Testis (tissue), 3 donors: Measurements from ENCODE around the gene VSIG2. TPM values are rescaled to one million over a fixed set of nuclear protein-coding genes. Genes with fewer than 3 reads are reported as not detected.

ENCODE experiments used
- DNase-seq: peaks from one replicate; pipeline ENCODE4 v3.0.0-alpha.2; 2019
- H3K27ac ChIP-seq, 2 donors: fragments of 200-600 bp; sonication (generic); one replicate each; pipeline ENCODE4 v1.5.1; 2019
- H3K27me3 ChIP-seq: fragments of 200-600 bp; sonication (generic); one replicate; pipeline ENCODE4 v1.5.1; 2019
- H3K36me3 ChIP-seq: fragments of 200-600 bp; sonication (generic); one replicate; pipeline ENCODE4 v1.5.1; 2017; ENCODE audit warnings: low read depth; ENCODE audit errors: missing control alignments
- H3K4me1 ChIP-seq: fragments of 200-600 bp; sonication (generic); one replicate; pipeline ENCODE4 v1.5.1; 2019
- H3K4me3 ChIP-seq, 2 donors: fragments of 200-600 bp; sonication (generic); one replicate each; pipeline ENCODE4 v1.5.1; 2017 to 2019
- H3K9me3 ChIP-seq: fragments of 200-600 bp; sonication (generic); one replicate; pipeline ENCODE4 v1.5.1; 2017
- CTCF ChIP-seq, 3 experiments: fragments of 450-650 bp in 2 of 3; fragments of 200-600 bp in 1 of 3; sonication (generic) in 1 of 3; IDR thresholded peaks; one replicate each; pipeline ENCODE4 v1.5.1; 2016 to 2019; ENCODE audit warnings: antibody characterized with exemption in 3 of 3, mild to moderate bottlenecking in 2 of 3, moderate library complexity in 1 of 3
- POLR2A ChIP-seq: fragments of 450-650 bp; IDR thresholded peaks from one replicate; pipeline ENCODE4 v1.6.1; 2017; ENCODE audit warnings: antibody characterized with exemption, mild to moderate bottlenecking, moderate library complexity
- WGBS, 2 donors: methylation state at CpG; one replicate each; pipeline ENCODE4 v1.1.5; 2018; 5-methylcytosine and 5-hydroxymethylcytosine counted together
- intact Hi-C: fragments of 100-400 bp; cut with DNase I; formaldehyde crosslinking; loops from one replicate; pipeline ENCODE4 v1.15.1; 2023; ENCODE audit warnings: low total_unique reads
- polyA plus RNA-seq: library from polyadenylated mRNA; stranded (reverse); fragments of 350-450 nt; fragmentation: Illumina TruSeq; extraction: RNeasy Lipid Tissue Mini Kit (QIAGEN cat#74804); gene quantifications from one replicate; pipeline ENCODE4 v1.2.3, GENCODE V29; 2014; ENCODE audit warnings: low read depth, low replicate concordance; ENCODE audit not compliant: insufficient read depth
- total RNA-seq, 2 donors: library from RNA; depleted of rRNA; stranded (reverse); fragments of >200 nt; gene quantifications; one replicate each; pipeline ENCODE4 v1.2.3, GENCODE V29; 2016

The VSIG2 gene
- total and polyA plus RNA-seq, 3 donors from 2014 or later = 0.74 to 4.4 (median 1.3) TPM

- Histone ChIP-seq H3K4me3 (no peak overlapping the region), H3K27me3 (no peaks in the 10 kb centered on the region), H3K4me1 (peaks cover 11% of the 10 kb centered on the region), H3K27ac (no peak overlapping the region), H3K36me3 (no peaks in the 10 kb centered on the region), H3K9me3 (no peaks in the 10 kb centered on the region)
- 45 to 47% methylated on average over 14 of the region's 14 CpGs for WGBS, 2 donors
- no peak for TF ChIP-seq POLR2A
- no peak for TF ChIP-seq CTCF (IDR thresholded peaks at IDR 0.05)
- no peak for DNase-seq
- intact Hi-C loops = no loop called here
These were observed 4.5 kb downstream of the VSIG2 start for GRCh38 chr11:124747406-124748099.

- intact Hi-C loops = no loop called here
- Histone ChIP-seq H3K36me3 (no peaks in the 10 kb centered on the region), H3K27me3 (no peaks in the 10 kb centered on the region), H3K4me1 (peaks cover 6% of the 10 kb centered on the region), H3K27ac (no peak overlapping the region), H3K4me3 (peak overlapping the region; percentile 12 to 53), H3K9me3 (no peaks in the 10 kb centered on the region)
- DNase-seq = peak; percentile 62
- TF ChIP-seq POLR2A (no peak), CTCF (IDR thresholded peaks at IDR 0.05) (no peak)
- 2 to 4% methylated on average over 33 to 37 of the region's 37 CpGs for WGBS, 2 donors
These were observed 5.3 kb downstream of the VSIG2 start for GRCh38 chr11:124746621-124747243.

- peaks cover 6% of the 10 kb centered on the region for H3K4me1 ChIP-seq
- TF ChIP-seq CTCF (IDR thresholded peaks at IDR 0.05) (peak in 1 of 3 experiments; percentile 2), POLR2A (no peak)
- intact Hi-C loops = no loop called here
- 6 to 8% methylated on average over 35 to 41 of the region's 41 CpGs for WGBS, 2 donors
- H3K27me3 ChIP-seq = no peaks in the 10 kb centered on the region
- H3K4me3 ChIP-seq = peak overlapping the region; percentile 12 to 53
- H3K9me3 ChIP-seq = no peaks in the 10 kb centered on the region
- no peaks in the 10 kb centered on the region for H3K36me3 ChIP-seq
- no peak for DNase-seq
- no peak overlapping the region for H3K27ac ChIP-seq
These were observed 6.0 kb downstream of the VSIG2 start for GRCh38 chr11:124745835-124746620.

GRCh38 chr11:124745270-124745834 is 6.7 kb downstream of the VSIG2 start:
- H3K4me1 ChIP-seq = peaks cover 6% of the 10 kb centered on the region
- H3K27ac ChIP-seq = no peak overlapping the region
- WGBS, 2 donors = 17 to 34% methylated on average over 29 to 44 of the region's 44 CpGs
- no peaks in the 10 kb centered on the region for H3K36me3 ChIP-seq
- intact Hi-C loops = no loop called here
- DNase-seq = no peak
- TF ChIP-seq POLR2A (no peak), CTCF (IDR thresholded peaks at IDR 0.05) (no peak)
- H3K27me3 ChIP-seq = no peaks in the 10 kb centered on the region
- peak overlapping the region; percentile 12 to 53 for H3K4me3 ChIP-seq
- H3K9me3 ChIP-seq = no peaks in the 10 kb centered on the region
